Measurements from ENCODE around the gene U2AF2. TPM values are rescaled to one million over a fixed set of nuclear protein-coding genes. Genes with fewer than 3 reads are reported as not detected.
A peak's percentile ranks its signal among the peaks of the same experiment; 100 is the strongest.

The U2AF2 gene
- total and polyA plus RNA-seq, 11 donors = 39.9 to 104 (median 72.7) TPM

- no peak for TF ChIP-seq POLR2A (IDR thresholded peaks at IDR 0.05)
- TF ChIP-seq, protein P1, sequence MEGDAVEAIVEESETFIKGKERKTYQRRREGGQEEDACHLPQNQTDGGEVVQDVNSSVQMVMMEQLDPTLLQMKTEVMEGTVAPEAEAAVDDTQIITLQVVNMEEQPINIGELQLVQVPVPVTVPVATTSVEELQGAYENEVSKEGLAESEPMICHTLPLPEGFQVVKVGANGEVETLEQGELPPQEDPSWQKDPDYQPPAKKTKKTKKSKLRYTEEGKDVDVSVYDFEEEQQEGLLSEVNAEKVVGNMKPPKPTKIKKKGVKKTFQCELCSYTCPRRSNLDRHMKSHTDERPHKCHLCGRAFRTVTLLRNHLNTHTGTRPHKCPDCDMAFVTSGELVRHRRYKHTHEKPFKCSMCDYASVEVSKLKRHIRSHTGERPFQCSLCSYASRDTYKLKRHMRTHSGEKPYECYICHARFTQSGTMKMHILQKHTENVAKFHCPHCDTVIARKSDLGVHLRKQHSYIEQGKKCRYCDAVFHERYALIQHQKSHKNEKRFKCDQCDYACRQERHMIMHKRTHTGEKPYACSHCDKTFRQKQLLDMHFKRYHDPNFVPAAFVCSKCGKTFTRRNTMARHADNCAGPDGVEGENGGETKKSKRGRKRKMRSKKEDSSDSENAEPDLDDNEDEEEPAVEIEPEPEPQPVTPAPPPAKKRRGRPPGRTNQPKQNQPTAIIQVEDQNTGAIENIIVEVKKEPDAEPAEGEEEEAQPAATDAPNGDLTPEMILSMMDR (IDR thresholded peaks at IDR 0.05) = no peak
- no peaks in the 10 kb centered on the region for H3K9me3 ChIP-seq
- intact Hi-C loops (cut with DNase I) = loop anchor here in 2 of 10 donors (5.0 kb wide), 2 partner anchors 114 to 164 kb away; partner anchors contain the start of genes C19orf85 (in 1 of the 2) and ISOC2 (in 1 of the 2)
- H3K4me1 ChIP-seq = peaks cover 0 to 30% (median 11%) of the 10 kb centered on the region in 12 donors
- peaks cover 0 to 12% (median 5%) of the 10 kb centered on the region in 9 donors for H3K36me3 ChIP-seq
- WGBS, 4 donors = 87 to 91% (median 90%) methylated on average over 11 of the region's 11 CpGs
- ATAC-seq (no peak), DNase-seq (peak in 1 of 5 donors; percentile 10)
- no peak overlapping the region for H3K27ac ChIP-seq
- no peaks in the 10 kb centered on the region for H3K27me3 ChIP-seq
- H3K4me3 ChIP-seq = no peak overlapping the region
These were observed 28.5 kb upstream of the U2AF2 start for GRCh38 chr19:55626350-55626749.

- peaks cover 6 to 40% (median 22%) of the 10 kb centered on the region in 12 donors for H3K4me1 ChIP-seq
- no peaks in the 10 kb centered on the region for H3K9me3 ChIP-seq
- TF ChIP-seq, protein P1 (IDR thresholded peaks at IDR 0.05) = peak; percentile 78 to 97 (median 86)
- TF ChIP-seq POLR2A (IDR thresholded peaks at IDR 0.05) = no peak
- H3K36me3 ChIP-seq = no peaks in the 10 kb centered on the region
- intact Hi-C loops (cut with DNase I) = loop anchor here in 9 of 10 donors (1.0 to 10.0 kb wide), 14 partner anchors 28 to 248 kb away; partner anchors contain the start of genes C19orf85 (in 1 of the 9), FIZ1 (in 1 of the 9), ISOC2 (in 1 of the 9) and RPL28 (in 1 of the 9)
- DNase-seq (peak; percentile 42 to 86 (median 83)), ATAC-seq (peak; percentile 16 to 62 (median 58))
- no peaks in the 10 kb centered on the region for H3K27me3 ChIP-seq
- no peak overlapping the region for H3K4me3 ChIP-seq
- H3K27ac ChIP-seq = peak overlapping the region in 1 of 12 donors; percentile 67
- 20 to 30% (median 28%) methylated on average over 3 of the region's 3 CpGs for WGBS, 4 donors
These were observed 22.4 kb upstream of the U2AF2 start for GRCh38 chr19:55632463-55632834.

DNA sequence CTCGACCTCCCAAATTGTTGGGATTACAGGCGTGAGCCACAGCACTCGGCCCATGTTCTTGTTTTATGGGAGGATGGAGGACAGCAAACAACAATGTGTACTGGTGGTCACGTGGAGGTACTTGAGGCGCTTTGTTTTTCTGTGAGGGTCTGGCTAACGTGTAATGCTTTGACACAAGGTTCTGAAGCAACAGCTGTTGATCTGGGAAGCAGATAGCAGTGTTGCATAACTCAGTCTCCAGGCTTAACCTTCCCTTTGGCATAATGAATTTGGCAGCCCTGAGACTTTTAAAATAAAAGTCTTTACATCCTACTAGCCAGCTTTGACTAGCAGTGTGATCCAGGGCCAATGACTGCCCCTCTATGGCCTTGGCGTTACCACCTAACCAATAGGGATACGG lies 21.0 kb upstream of the U2AF2 start:
- TF ChIP-seq, protein P1 (IDR thresholded peaks at IDR 0.05) = no peak
- no peak for TF ChIP-seq POLR2A (IDR thresholded peaks at IDR 0.05)
- DNase-seq (no peak), ATAC-seq (no peak)
- H3K9me3 ChIP-seq = no peaks in the 10 kb centered on the region
- peaks cover 0 to 6% (median 0%) of the 10 kb centered on the region in 9 donors for H3K36me3 ChIP-seq
- peak overlapping the region in 5 of 12 donors; percentile 93 to 98 (median 96) for H3K27ac ChIP-seq
- peaks cover 6 to 50% (median 24%) of the 10 kb centered on the region in 12 donors for H3K4me1 ChIP-seq
- H3K27me3 ChIP-seq = no peaks in the 10 kb centered on the region
- H3K4me3 ChIP-seq = no peak overlapping the region
- intact Hi-C loops (cut with DNase I) = loop anchor here in 8 of 10 donors (2.0 to 10.0 kb wide), 14 partner anchors 19 to 249 kb away; partner anchors contain the start of genes C19orf85 (in 1 of the 8), FIZ1 (in 1 of the 8), ISOC2 (in 1 of the 8) and RPL28 (in 1 of the 8)
- WGBS, 4 donors = 77 to 88% (median 80%) methylated on average over 8 of the region's 8 CpGs

GRCh38 chr19:55635334-55635717 lies 19.5 kb upstream of the U2AF2 start:
- DNase-seq (no peak), ATAC-seq (no peak)
- intact Hi-C loops (cut with DNase I) = loop anchor here in 3 of 10 donors (2.0 to 10.0 kb wide), 3 partner anchors 17 to 251 kb away; partner anchors contain the start of genes RPL28 (in 1 of the 3) and TMEM238 (in 1 of the 3)

More at GRCh38 chr19:55635334-55635717, 19.5 kb upstream of the U2AF2 start:
- 6 to 16% (median 11%) methylated on average over 9 of the region's 9 CpGs for WGBS, 4 donors
- no peak for TF ChIP-seq POLR2A (IDR thresholded peaks at IDR 0.05)
- TF ChIP-seq, protein P1 (IDR thresholded peaks at IDR 0.05) = no peak
- H3K9me3 ChIP-seq = no peaks in the 10 kb centered on the region
- peak overlapping the region; percentile 88 to 99 (median 97) for H3K27ac ChIP-seq
- H3K36me3 ChIP-seq = peaks cover 0 to 6% (median 0%) of the 10 kb centered on the region in 9 donors
- no peaks in the 10 kb centered on the region for H3K27me3 ChIP-seq
- H3K4me3 ChIP-seq = peak overlapping the region; percentile 75 to 100 (median 98)
- peaks cover 9 to 65% (median 35%) of the 10 kb centered on the region in 12 donors for H3K4me1 ChIP-seq

Data from heart left ventricle (tissue), 16 donors.